K562 (cell line): ENCODE data around the gene TTBK1. TPM values are rescaled to one million over a fixed set of nuclear protein-coding genes. Genes with fewer than 3 reads are reported as not detected.

Experiments used
- ARID2 ChIP-seq: fragments of 450-650 bp; IDR thresholded peaks from 2 replicates; pipeline ENCODE4 v1.6.1; 2017; ENCODE audit warnings: antibody characterized with exemption, mild to moderate bottlenecking
- FOXP4 ChIP-seq: sonication (generic); formaldehyde crosslinking; IDR thresholded peaks from 2 replicates; pipeline ENCODE4 v1.8.0; 2022; ENCODE audit warnings: mild to moderate bottlenecking, missing genetic modification reagents, borderline replicate concordance
- HLTF ChIP-seq: fragments of 450-650 bp; IDR thresholded peaks from 2 replicates; pipeline ENCODE4 v1.6.1; 2016
- NRF1 ChIP-seq, 2 experiments: fragments of 450-650 bp; IDR thresholded peaks in 1 of 2; conservative IDR thresholded peaks in 1 of 2; 2 replicates each; pipeline ENCODE4 v1.6.1; 2014; ENCODE audit warnings: mild to moderate bottlenecking in 2 of 2
- OTX1 ChIP-seq: fragments of 450-650 bp; formaldehyde crosslinking; IDR thresholded peaks from 2 replicates; pipeline ENCODE4 v1.4.0; 2022; ENCODE audit warnings: mild to moderate bottlenecking
- POLR2A ChIP-seq: fragments of 450-650 bp; conservative IDR thresholded peaks from 2 replicates; pipeline ENCODE4 v1.6.1; 2016
- SMARCA4 ChIP-seq: fragments of 450-650 bp; IDR thresholded peaks from 2 replicates; pipeline ENCODE4 v1.6.1; 2016
- SMARCA5 ChIP-seq: fragments of 450-650 bp; IDR thresholded peaks from 2 replicates; pipeline ENCODE4 v1.6.1; 2016
- STAG1 ChIP-seq: sonication (generic); formaldehyde crosslinking; IDR thresholded peaks from 2 replicates; pipeline ENCODE4 v1.5.0; 2020; ENCODE audit warnings: missing genetic modification reagents, borderline replicate concordance
- TGIF2 ChIP-seq: sonication (generic); formaldehyde crosslinking; IDR thresholded peaks from 2 replicates; pipeline ENCODE4 v1.8.1; 2022; ENCODE audit warnings: mild to moderate bottlenecking, missing genetic modification reagents, moderate library complexity
- THRAP3 ChIP-seq: fragments of 450-650 bp; IDR thresholded peaks from 2 replicates; pipeline ENCODE4 v1.6.1; 2016; ENCODE audit warnings: mild to moderate bottlenecking, inconsistent platforms, borderline replicate concordance
- ZBTB2 ChIP-seq: fragments of 450-650 bp; IDR thresholded peaks from 2 replicates; pipeline ENCODE4 v1.6.1; 2016; ENCODE audit warnings: antibody characterized with exemption
- ZBTB26 ChIP-seq: fragments of 450-650 bp; formaldehyde crosslinking; IDR thresholded peaks from 2 replicates; pipeline ENCODE4 v1.4.0; 2022; ENCODE audit warnings: missing genetic modification characterization
- ZFP91 ChIP-seq: sonication (generic); formaldehyde crosslinking; IDR thresholded peaks from 2 replicates; pipeline ENCODE4 v1.8.0; 2022; ENCODE audit warnings: mild to moderate bottlenecking, missing genetic modification reagents
- ZNF707 ChIP-seq: fragments of 250-450 bp; sonication (Bioruptor Pico); conservative IDR thresholded peaks from 2 replicates; pipeline ENCODE4 v1.8.0; 2022; ENCODE audit warnings: inconsistent platforms, mild to moderate bottlenecking, moderate library complexity
- ZSCAN32 ChIP-seq: fragments of 450-650 bp; formaldehyde crosslinking; IDR thresholded peaks from 2 replicates; pipeline ENCODE4 v1.4.0; 2020; ENCODE audit warnings: mild to moderate bottlenecking, moderate library complexity
- polyA plus RNA-seq, 8 experiments: library from polyadenylated mRNA; depleted of rRNA in 4 of 8; stranded (reverse) in 5 of 8; unstranded in 3 of 8; fragments of >200 nt; fragmentation: Nextera tagmentation in 2 of 8; fragmentation: Illumina TruSeq in 1 of 8; extraction: Ambion mirVana in 2 of 8; extraction: Trizol in 1 of 8; gene quantifications; 2 replicates each; pipeline versions ENCODE4 v1.2.1 to v1.2.3, GENCODE V29; 2011 to 2014; ENCODE audit warnings: inconsistent platforms in 1 of 8, missing spikeins in 1 of 8
- total RNA-seq, 7 experiments: library from RNA; depleted of rRNA in 6 of 7; stranded (reverse); fragments of >200 nt in 6 of 7; fragmentation: Illumina TruSeq in 2 of 7; extraction: Trizol in 2 of 7; gene quantifications; 2 replicates each; pipeline versions ENCODE4 v1.2.1 to v1.2.3, GENCODE V29; 2011 to 2021; ENCODE audit warnings: low replicate concordance in 1 of 7
- TF ChIP-seq, protein P1 (sequence below): IDR thresholded peaks from 2 replicates; pipeline ENCODE4 v1.6.1; 2016; ENCODE audit warnings: missing genetic modification characterization, missing compliant biosample characterization
- TF ChIP-seq, protein P2 (sequence below), 2 experiments: fragments of 450-650 bp; IDR thresholded peaks; 2 replicates each; pipeline ENCODE4 v1.6.1; 2016

TTBK1 gene
- total and polyA plus RNA-seq, 9 of the 15 experiments (the other 6 are each of a cell fraction or from before 2014, with no cell fraction given) = not detected

- peak; percentile 89 for TF ChIP-seq THRAP3
- 0 out of 2 replicates have a peak, but pooled peaks have one; percentile 47 for TF ChIP-seq ARID2
- TF ChIP-seq HLTF = 0 out of 2 replicates have a peak, but pooled peaks have one; percentile 68
- TF ChIP-seq ZBTB2 = peak; percentile 80; the same call in 1 of the 2 replicates
- TF ChIP-seq, protein P1, sequence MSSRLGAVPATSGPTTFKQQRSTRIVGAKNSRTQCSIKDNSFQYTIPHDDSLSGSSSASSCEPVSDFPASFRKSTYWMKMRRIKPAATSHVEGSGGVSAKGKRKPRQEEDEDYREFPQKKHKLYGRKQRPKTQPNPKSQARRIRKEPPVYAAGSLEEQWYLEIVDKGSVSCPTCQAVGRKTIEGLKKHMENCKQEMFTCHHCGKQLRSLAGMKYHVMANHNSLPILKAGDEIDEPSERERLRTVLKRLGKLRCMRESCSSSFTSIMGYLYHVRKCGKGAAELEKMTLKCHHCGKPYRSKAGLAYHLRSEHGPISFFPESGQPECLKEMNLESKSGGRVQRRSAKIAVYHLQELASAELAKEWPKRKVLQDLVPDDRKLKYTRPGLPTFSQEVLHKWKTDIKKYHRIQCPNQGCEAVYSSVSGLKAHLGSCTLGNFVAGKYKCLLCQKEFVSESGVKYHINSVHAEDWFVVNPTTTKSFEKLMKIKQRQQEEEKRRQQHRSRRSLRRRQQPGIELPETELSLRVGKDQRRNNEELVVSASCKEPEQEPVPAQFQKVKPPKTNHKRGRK (tag) = peak; percentile 99
- no peak for TF ChIP-seq TGIF2 (CRISPR knock-in tag)
- 0 out of 2 replicates have a peak, but pooled peaks have one; percentile 74 for TF ChIP-seq OTX1 (CRISPR knock-in tag)
- no peak for TF ChIP-seq NRF1 (conservative IDR thresholded peaks at IDR 0.05 in 1 of 2, IDR thresholded peaks at IDR 0.05 in 1 of 2)
- TF ChIP-seq ZSCAN32 (CRISPR knock-in tag) = no peak
- no peak for TF ChIP-seq FOXP4 (CRISPR knock-in tag)
- TF ChIP-seq, protein P2, sequence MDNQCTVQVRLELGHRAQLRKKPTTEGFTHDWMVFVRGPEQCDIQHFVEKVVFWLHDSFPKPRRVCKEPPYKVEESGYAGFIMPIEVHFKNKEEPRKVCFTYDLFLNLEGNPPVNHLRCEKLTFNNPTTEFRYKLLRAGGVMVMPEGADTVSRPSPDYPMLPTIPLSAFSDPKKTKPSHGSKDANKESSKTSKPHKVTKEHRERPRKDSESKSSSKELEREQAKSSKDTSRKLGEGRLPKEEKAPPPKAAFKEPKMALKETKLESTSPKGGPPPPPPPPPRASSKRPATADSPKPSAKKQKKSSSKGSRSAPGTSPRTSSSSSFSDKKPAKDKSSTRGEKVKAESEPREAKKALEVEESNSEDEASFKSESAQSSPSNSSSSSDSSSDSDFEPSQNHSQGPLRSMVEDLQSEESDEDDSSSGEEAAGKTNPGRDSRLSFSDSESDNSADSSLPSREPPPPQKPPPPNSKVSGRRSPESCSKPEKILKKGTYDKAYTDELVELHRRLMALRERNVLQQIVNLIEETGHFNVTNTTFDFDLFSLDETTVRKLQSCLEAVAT (IDR thresholded peaks at IDR 0.05) = peak; percentile 45 to 71; a peak in 2 of 4 replicates
- TF ChIP-seq SMARCA5 = peak; percentile 25; the same call in 1 of the 2 replicates
- TF ChIP-seq STAG1 (CRISPR knock-in tag) = no peak
- TF ChIP-seq ZBTB26 (CRISPR knock-in tag) = 0 out of 2 replicates have a peak, but pooled peaks have one; percentile 78
- TF ChIP-seq ZNF707 = no peak
- 0 out of 2 replicates have a peak, but pooled peaks have one; percentile 18 for TF ChIP-seq SMARCA4
- TF ChIP-seq ZFP91 (CRISPR knock-in tag) = no peak
- TF ChIP-seq POLR2A = no peak
Measured at GRCh38 chr6:43231735-43232450, 11.4 kb upstream of the TTBK1 start (continued).
